Measurements from ENCODE around the gene CAMTA2.
"Not testable (repeated sequence)": the region's sequence is repeated elsewhere in the genome, so short reads cannot be mapped to it uniquely, and the experiment has no call there.

The CAMTA2 gene, protein sequence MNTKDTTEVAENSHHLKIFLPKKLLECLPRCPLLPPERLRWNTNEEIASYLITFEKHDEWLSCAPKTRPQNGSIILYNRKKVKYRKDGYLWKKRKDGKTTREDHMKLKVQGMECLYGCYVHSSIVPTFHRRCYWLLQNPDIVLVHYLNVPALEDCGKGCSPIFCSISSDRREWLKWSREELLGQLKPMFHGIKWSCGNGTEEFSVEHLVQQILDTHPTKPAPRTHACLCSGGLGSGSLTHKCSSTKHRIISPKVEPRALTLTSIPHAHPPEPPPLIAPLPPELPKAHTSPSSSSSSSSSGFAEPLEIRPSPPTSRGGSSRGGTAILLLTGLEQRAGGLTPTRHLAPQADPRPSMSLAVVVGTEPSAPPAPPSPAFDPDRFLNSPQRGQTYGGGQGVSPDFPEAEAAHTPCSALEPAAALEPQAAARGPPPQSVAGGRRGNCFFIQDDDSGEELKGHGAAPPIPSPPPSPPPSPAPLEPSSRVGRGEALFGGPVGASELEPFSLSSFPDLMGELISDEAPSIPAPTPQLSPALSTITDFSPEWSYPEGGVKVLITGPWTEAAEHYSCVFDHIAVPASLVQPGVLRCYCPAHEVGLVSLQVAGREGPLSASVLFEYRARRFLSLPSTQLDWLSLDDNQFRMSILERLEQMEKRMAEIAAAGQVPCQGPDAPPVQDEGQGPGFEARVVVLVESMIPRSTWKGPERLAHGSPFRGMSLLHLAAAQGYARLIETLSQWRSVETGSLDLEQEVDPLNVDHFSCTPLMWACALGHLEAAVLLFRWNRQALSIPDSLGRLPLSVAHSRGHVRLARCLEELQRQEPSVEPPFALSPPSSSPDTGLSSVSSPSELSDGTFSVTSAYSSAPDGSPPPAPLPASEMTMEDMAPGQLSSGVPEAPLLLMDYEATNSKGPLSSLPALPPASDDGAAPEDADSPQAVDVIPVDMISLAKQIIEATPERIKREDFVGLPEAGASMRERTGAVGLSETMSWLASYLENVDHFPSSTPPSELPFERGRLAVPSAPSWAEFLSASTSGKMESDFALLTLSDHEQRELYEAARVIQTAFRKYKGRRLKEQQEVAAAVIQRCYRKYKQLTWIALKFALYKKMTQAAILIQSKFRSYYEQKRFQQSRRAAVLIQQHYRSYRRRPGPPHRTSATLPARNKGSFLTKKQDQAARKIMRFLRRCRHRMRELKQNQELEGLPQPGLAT

DNA sequence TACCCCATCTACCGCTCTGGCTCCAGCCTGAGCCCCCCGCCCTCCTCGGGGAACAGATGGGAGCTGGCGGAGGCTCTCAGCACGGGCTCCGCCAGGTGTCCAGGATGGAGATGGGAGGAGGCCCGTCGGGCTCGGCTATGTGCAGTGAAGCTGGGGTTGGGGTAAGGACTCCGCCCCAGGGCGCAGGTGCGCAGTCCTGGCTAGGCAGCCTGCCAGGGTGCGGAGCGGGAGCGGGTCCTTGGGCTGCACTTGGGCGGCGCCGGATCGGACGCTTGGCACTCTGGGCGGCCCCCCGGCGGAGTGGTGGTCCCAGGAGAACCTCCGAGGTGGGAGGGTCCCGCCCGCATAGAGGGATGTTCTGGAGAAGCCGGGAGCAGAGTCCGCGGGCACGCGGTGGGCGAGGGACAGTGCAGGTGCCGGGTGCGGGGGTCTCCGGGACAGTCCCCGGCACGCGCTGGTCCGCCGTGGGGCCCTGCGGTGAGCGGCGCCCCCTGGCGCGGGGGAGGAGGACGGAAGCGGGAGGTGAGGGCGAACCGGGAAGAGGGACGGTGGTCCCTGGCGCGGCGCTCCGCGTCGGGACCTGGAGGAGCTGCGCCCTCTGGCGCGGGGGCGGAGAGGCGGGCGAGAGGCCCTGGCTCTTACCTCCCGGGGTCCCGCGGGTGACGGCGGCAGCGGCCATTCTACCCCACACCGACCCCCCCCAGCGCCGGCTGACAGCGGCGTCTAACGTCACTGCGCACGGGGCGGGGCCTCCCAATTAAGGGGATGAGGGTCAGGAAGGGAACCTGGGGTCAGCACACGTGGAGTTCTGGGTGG, at the start of gene CAMTA2:
CAMTA2 (minus strand) TSS at position 725 of the 816 bp plus-strand sequence. CDS start 1,453 bp downstream, outside the sequence.
- DNase-seq = peak; percentile 42

- no peak for DNase-seq
These were observed 47.8 kb upstream of the CAMTA2 start, which contains the start of gene SLC52A1 for GRCh38 chr17:5035315-5035714. Gene SLC52A1, minus strand, starts transcription at chr17:5035426. Its CDS starts 820 bp downstream, at chr17:5034606.

- no peak for DNase-seq
These were observed 47.2 kb upstream of the CAMTA2 start for GRCh38 chr17:5034651-5035050.

GRCh38 chr17:5034063-5034462, 46.6 kb upstream of the CAMTA2 start:
- no peak for DNase-seq

DNA sequence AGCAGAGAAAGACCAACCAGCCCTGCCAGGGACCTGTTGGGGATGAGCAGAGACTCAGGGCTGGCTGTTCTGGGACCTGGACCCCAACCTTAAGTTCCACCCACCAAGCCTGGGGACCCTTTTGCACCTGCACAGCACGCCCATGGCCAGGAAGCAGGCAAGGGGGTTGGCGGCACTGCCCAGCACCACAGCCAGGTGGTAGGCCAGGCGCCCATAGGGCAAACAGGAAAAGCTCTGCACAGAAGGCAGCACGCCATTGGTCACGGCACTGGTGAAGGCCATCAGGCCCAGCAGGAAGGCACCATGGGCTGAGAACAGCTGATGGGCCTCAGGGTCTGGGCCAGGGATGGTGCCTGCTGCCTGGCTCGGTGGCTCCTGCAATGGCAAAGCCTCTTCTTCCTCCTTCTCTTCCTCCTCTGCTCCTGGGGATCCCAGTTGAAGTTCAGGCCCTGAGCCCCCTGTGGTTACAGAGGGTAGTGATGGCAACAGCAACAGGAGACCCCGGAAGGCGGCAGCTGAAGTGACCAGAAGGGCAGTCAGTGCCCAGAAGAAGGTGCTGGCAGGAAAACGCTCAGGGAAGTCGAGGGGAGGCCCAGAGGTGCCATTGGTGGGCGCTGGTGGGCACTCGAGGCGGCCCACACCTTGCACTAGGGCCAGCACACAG, 46.0 kb upstream of the CAMTA2 start:
- DNase-seq = no peak

GRCh38 chr17:5032865-5033264, 45.4 kb upstream of the CAMTA2 start:
- DNase-seq = no peak

GRCh38 chr17:5031365-5032082, 44.0 kb upstream of the CAMTA2 start:
- DNase-seq = peak; percentile 46

DNA sequence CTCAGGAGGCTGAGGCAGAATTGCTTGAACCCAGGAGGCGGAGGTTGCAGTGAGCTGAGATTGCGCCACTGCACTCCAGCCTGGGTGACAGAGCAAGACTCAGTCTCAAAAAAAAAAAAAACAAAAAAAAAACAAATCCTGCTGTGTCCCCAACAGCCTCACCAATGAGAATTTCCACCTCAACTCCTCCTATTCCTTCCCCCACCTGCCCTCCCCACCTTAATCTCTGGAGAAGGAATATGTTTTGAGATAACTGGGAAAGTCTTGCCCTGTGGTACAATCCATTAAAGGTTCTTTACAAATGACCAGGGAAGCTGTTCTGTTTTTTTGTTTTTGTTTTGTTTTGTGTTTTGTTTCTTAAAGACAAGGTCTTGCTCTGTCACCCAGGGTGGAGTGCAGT, 42.7 kb upstream of the CAMTA2 start:
- not testable (repeated sequence) for DNase-seq

DNA sequence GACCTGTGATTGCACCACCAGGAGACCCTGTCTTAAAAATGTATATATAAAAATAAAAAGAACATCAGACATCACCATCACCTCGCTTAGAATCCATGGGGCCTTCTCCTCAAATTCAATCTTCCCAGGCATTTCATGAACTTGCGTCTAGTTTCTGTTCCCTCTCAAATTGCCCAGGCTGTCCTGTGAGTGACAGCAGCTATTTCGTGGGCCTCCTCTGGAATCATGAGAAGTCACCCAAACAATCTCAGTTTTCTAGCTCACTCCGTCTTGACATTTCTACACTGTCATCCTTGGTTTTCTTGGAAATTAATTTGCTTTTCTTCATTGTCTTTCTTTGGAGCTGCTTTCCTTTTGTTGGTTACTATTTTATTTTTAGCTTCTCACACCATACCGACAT, 40.4 kb upstream of the CAMTA2 start:
- DNase-seq = no peak

DNA sequence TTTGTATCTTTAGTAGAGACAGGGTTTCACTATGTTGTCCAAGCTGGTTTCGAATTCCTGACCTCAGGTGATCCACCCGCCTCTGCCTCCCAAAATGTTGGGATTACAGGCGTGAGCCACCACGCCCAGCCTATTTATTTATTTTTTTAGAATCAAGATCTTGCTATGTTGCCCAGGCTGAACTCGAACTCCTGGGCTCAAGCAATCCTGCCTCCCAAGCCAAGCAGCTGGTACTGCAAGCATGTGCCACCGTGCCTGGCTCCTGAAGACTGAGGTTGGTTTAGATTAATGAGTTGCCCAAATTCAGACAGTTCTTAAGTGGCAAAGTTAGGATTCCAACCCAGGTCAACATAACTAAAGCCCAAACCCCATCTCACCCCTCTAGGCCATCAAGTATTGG, 39.8 kb upstream of the CAMTA2 start:
- no peak for DNase-seq

- no peak for DNase-seq
These were observed 37.1 kb upstream of the CAMTA2 start for GRCh38 chr17:5024604-5025003.

DNA sequence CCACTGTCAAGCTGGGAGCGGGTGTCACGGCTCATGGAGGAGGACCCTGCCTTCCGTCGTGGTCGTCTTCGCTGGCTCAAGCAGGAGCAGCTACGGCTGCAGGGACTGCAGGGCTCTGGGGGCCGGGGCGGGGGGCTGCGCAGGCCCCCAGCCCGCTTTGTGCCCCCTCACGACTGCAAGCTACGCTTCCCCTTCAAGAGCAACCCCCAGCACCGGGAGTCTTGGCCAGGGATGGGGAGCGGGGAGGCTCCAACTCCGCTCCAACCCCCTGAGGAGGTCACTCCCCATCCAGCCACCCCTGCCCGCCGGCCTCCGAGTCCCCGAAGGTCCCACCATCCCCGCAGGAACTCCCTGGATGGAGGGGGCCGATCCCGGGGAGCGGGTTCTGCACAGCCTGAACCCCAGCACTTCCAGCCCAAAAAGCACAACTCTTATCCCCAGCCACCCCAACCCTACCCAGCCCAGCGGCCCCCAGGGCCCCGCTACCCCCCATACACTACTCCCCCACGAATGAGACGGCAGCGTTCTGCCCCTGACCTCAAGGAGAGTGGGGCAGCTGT, 36.2 kb upstream of the CAMTA2 start:
- DNase-seq = no peak

- no peak for DNase-seq
These were observed 34.8 kb upstream of the CAMTA2 start for GRCh38 chr17:5022171-5022711.

GRCh38 chr17:5020502-5021023, 33.1 kb upstream of the CAMTA2 start:
- no peak for DNase-seq

- DNase-seq = no peak
These were observed 32.0 kb upstream of the CAMTA2 start for GRCh38 chr17:5019475-5019956.

DNA sequence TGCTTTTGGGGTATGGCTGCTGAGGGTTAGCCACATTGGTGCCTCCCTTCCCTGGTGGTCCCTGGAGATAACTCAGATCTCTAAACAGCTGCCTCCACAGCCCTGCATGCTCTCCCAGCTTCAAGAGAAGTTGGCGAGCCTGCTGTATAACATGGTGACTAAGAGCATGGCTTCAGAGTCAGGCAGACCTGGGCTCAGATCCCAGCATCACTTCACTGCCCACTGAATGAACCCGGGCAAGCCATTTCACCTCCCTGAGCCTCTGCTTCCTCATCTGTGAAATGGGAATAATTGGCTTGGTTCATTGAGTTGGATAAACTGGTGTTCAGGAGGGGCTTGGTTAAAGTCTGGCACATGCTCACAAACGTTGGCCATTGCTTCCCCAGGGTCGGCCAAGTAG, 26.9 kb upstream of the CAMTA2 start:
- DNase-seq = no peak

DNA sequence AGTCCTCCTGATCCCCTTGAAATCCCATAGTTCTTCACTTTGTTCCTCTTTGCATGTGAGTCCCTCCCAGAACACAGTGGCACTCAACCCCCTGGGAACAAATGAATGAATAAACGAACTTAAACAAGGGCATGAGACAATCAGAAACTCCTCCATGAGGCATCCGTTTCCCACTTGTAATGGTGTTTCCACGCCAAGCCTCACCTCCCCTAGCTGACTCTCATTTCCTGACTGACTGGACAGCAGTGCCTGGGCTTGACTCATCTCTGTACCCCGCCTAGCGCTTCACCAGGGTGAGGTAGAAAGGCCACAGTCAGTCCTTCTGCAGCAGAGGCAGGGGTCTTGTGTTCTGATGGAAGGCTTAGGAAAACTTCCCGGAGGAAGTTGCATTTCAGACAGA, 24.5 kb upstream of the CAMTA2 start:
- no peak for DNase-seq

DNA sequence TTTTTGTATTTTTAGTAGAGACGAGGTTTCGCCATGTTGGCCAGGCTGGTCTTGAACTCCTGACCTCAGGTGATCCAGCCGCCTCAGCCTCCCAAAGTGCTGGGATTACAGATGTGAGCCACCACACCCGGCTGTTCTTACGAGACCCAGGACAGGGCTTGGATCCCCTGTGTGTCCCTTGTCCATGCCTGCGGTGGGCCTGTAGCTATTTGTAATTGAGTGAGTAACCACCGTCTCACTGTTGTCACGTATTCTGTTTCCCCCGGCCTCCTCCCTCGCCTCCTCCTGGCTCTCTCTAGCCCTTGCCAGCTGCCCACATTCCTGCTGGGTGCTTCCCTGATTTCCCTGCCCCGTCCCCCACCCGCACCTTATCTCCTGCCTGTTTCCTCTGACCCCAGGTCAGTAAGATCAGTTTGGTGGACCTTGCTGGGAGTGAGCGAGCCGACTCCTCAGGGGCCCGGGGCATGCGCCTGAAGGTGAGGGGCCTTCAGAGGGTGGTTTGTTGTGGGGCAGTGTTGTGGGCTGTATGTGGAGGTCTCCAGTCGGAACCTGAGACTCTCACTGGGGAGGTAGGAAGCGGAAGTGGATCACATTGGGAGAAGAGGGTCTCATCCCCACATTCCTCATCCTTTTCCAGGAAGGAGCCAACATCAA, 15.9 kb upstream of the CAMTA2 start:
- no peak for DNase-seq

GRCh38 chr17:5002121-5002788, 14.8 kb upstream of the CAMTA2 start:
- DNase-seq = no peak

Measured in NCI-H1092 treated with DMSO at 0.1 percent for 48 hours (cell line).